NOMO-1 treated with dmso at 0.1 percent for 144 hours (cell line): Measurements from ENCODE around the gene PADI6.
A peak's percentile ranks its signal among the peaks of the same experiment; 100 is the strongest.
"Not testable (repeated sequence)": the region's sequence is repeated elsewhere in the genome, so short reads cannot be mapped to it uniquely, and the experiment has no call there.

Experiments used
- DNase-seq: peaks from one replicate; lab custom pipeline; 2025; ENCODE audit not compliant: unreplicated experiment; lab: John Stamatoyannopoulos, UW

PADI6 gene

GRCh38 chr1:17404034-17404684 is 32.2 kb downstream of the PADI6 start:
- no peak for DNase-seq

GRCh38 chr1:17404820-17405219 is 32.8 kb downstream of the PADI6 start:
- DNase-seq: no peak

GRCh38 chr1:17405898-17406759 is 34.1 kb downstream of the PADI6 start:
- DNase-seq: peak; percentile 28

DNA sequence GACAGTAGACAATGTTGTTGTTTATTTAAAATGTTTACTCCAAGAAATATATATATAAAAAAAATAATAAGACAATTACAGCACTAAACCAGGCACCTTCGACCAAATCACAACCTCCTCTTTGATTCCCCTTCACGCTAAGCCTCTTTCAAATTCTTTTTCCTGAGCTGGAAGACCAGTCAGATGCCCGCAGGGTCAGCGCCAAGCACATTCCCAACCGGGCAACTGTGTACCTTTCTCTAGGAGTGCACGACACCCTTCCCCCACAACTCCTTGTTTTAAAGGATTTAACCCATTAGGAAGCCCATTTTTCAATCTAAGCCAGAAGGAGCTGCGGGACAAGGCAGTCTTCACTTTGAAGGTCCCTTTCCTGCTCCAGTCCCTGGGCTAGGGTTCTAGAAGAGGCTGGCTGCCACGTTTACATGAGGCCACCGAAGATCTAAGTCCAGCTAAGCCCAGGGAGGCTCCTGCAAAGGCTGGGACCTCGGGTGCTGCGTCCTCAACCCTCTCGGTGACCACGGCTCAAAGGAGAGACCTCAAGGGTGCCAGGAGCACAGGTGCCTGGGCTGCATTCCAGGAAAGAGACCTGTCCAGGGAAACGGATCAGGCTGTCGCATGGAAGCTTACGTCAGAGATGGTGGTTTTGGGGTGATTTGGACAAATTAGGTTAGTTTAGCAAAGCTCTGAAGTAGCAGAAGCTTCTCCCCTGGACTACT is 34.9 kb downstream of the PADI6 start:
- DNase-seq: not testable (repeated sequence)

GRCh38 chr1:17407786-17408514 is 36.0 kb downstream of the PADI6 start:
- DNase-seq: not testable (repeated sequence)

- DNase-seq: no peak
Measured at GRCh38 chr1:17409391-17409811, 37.4 kb downstream of the PADI6 start.

DNA sequence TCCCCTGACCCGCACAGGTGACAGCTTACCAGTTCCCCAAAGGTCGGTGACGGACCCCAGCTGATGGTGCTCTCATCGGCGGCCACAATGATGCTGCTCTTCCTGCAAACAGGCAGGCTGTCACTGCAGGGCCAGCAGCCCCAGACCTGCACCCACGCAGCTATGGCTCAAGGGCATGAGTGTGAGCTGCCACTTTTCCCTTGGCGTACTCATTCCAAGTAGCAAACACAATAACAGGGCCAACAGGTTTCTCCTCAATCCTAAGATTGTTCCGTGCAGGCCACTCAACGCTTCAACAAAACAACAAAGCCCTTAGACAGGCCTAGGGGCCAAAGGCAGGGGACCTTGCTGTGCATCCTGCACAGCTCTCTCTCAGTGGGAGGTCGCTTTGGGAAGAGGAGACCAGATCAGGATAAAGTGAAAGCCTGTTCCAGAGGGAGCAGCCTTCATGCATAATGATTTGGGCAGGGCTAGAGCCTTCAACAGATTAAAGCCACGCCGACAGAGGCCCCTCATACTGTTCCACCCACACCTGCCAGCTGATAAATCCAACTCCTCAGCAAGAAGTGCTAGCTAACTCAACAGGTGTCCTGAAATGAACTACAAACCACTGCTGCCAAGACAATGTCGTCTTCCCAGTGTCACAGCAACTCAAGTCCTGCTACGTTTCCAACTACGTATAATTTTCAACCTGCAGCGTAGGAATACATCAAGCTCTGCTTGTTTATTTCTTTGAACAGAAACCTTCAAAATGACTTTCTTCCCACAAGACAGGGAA is 40.3 kb downstream of the PADI6 start:
- DNase-seq: no peak

DNA sequence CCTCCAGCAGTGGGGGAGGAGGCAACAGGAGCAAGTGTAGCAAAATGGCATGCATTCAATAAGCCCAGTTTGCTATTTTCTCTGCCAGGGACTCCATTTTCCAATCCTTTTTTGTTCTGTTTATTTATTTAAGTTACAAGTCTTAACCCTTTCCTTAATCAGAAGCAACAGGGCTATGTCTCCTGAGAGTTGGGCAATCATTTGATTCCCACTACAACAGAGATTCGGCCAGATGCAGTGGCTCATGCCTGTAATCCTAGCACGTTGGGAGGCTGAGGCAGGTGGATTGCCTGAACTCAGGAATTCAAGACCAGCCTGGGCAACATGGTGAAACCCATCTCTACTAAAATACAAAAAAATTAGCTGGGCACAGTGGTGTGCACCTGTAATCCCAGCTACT is 42.0 kb downstream of the PADI6 start:
- DNase-seq: no peak

DNA sequence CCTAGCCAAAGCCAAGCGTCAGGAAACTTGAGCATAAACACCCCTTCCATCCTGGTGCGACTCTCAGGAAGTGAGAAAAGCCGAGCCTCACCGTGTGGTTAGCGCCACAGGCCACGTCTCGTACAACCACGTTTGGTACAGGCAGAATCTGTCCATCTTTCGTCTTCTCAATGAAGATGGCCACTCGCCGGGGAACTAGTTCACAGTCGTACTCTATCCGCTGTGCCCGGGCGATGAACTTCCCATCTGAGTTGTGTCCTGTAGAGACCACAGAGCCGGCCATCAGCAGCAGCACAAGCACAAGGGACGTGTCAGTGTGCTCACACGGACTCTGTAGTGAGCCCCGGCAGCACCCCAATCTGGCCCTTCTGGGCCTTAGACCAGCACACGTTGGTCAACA is 44.4 kb downstream of the PADI6 start:
- no peak for DNase-seq

DNA sequence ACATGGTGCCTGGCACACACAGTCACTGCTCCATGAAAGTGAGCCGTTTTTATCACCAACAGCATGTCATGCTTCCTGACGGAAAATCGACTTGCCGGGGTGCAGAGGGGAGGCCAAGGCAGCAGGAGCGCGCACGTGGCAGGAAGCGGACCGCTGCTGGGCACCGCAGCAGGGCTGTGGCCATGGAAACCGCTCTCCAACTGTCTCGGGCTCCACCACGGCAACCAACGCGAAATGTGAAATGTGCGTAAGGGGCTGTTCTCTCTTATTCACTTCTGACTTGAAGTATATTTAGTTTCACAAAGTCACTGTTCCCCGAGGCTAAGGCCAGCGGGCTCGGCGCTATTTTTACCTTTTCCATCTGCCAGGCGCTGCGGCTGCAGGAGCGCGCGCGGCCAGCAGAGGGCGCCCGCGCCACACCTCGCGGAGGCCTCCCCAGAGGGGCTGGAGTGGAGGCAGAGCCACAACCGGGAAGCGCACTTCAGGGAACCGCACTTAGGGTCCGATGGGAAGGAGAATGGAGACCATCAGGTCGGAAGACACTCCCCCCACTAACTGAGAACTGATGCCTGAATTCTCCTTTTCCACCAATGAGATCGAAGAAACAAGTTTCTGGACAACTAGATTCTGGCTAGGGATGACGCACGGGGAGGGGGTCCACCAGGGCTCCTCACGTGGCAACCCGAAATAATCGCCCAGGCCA is 47.8 kb downstream of the PADI6 start:
- DNase-seq: no peak

DNA sequence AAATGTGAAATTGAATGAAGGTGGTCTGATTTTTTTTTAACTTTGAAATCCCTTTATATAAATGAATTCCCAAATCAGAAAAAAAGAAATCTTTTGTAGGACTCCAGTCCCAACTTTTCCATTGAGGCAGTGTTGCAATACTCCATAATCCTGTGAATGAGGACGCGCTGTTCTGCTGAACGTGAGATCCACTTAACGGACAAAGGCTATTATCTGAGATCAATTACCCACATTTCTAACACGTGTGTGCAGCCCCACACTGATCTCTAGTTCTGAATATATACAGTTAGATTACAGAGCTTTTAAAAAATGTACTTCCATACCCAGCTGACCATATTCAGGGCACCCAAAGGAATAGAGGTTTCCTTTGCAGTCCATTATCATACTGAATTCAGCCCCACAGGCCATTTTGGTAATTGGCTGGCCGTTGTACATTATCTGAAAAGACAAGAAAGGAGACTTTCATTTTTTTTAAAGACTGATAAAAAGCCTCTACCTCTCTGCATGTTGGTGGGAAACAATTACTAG is 48.5 kb downstream of the PADI6 start:
- DNase-seq: no peak

DNA sequence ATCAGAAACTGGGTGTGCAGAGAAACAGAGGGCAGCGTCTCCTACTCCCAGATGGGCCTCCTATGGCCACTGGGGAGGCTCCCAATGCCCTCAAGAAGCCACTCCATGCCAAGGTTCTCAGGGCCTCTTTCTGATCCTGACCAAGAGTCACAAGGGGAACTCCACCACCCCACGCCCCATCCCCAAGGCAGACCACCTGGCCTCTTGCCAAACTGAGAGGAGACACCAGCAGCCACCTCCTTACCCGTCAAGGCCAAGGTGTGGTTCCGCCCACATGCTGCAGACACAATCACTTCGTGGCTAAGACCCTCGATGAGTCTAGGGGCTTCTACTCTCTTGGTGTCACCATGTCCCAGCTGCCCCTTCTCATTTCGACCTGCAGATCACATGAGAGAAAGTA is 50.5 kb downstream of the PADI6 start:
- no peak for DNase-seq

GRCh38 chr1:17423781-17424245 is 51.8 kb downstream of the PADI6 start:
- no peak for DNase-seq

- DNase-seq: no peak
Measured at GRCh38 chr1:17425806-17426600, 54.0 kb downstream of the PADI6 start.

DNA sequence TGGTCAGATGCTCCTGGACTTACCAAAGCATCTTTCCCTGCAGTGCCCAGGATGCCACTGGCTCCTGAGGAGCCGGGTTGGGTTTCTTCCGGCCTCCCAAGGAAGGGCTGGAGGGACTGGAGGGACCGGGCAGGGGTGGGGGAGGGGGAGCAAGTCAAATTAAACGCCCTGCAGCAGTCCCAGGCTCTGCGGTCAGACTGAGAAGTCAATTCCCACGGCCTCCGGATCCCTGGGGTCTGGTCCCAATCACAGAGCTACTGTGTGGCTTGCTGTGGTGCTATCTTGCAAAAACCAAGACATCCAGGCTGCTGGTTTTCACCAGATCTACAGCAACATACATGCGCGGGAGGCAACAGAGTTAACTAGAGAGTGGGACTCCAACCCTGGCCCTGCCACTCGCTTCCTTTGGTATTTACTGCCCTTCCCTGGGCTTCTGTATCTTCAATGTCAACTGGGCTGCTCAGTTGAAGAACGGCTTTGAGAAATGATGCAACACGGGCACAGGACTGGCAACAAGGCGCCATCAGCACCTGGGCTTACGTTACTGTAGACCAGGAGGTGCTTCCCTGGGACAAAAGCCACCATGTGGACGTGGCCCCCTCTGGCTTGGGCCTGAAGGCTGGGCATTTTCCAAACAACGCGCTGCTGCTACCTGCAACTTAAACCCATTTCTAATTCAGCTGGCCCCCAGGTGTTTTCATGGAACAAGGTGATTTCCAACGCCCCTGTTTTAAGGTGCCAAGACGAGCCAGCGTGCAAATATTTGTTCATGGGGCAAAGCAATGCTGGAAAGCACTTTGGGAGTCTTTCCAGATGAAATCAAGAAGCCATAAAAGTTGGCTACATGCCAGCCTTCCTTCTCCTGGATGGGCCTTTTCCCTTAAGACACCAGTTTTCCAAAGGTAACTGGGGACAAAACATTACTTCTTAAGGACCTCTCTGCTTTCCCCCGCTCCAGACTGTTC is 56.0 kb downstream of the PADI6 start:
- no peak for DNase-seq

GRCh38 chr1:17429183-17429582 is 57.2 kb downstream of the PADI6 start:
- no peak for DNase-seq

GRCh38 chr1:17432412-17432811 is 60.4 kb downstream of the PADI6 start:
- DNase-seq: no peak
